GM21576 (cell line): ENCODE results near the gene SLC26A11.
"Not testable (repeated sequence)": the region's sequence is repeated elsewhere in the genome, so short reads cannot be mapped to it uniquely, and the experiment has no call there.

Source experiments
- ATAC-seq: cut with Tn5 transposase; IDR thresholded peaks from one replicate; pipeline ENCODE4 v1.9.1; 2021; ENCODE audit warnings: mild to moderate bottlenecking, moderate library complexity; ENCODE audit not compliant: unreplicated experiment

Gene SLC26A11

GRCh38 chr17:80195671-80196529 is 24.3 kb upstream of the SLC26A11 start:
- no peak for ATAC-seq

- ATAC-seq = no peak
Observed at GRCh38 chr17:80196652-80197051, 23.6 kb upstream of the SLC26A11 start.

GRCh38 chr17:80198144-80198661 is 22.0 kb upstream of the SLC26A11 start:
- ATAC-seq = no peak

- ATAC-seq = not testable (repeated sequence)
Observed at GRCh38 chr17:80199295-80199694, 20.9 kb upstream of the SLC26A11 start.

GRCh38 chr17:80201446-80201845 is 18.8 kb upstream of the SLC26A11 start:
- no peak for ATAC-seq

- ATAC-seq = no peak
Observed at GRCh38 chr17:80202197-80202596, 18.0 kb upstream of the SLC26A11 start.

GRCh38 chr17:80203471-80203963 is 16.7 kb upstream of the SLC26A11 start:
- no peak for ATAC-seq

- ATAC-seq = no peak
Observed at GRCh38 chr17:80204626-80205468, 15.4 kb upstream of the SLC26A11 start.

- no peak for ATAC-seq
Observed at GRCh38 chr17:80205811-80206210, 14.4 kb upstream of the SLC26A11 start.

GRCh38 chr17:80208050-80208449 is 12.2 kb upstream of the SLC26A11 start:
- no peak for ATAC-seq

- no peak for ATAC-seq
Observed at GRCh38 chr17:80209765-80210164, 10.5 kb upstream of the SLC26A11 start.

- ATAC-seq = no peak
Observed at GRCh38 chr17:80210348-80211108, 9.7 kb upstream of the SLC26A11 start.

GRCh38 chr17:80212109-80212508 is 8.1 kb upstream of the SLC26A11 start:
- no peak for ATAC-seq

- no peak for ATAC-seq
Observed at GRCh38 chr17:80212511-80212910, 7.7 kb upstream of the SLC26A11 start.

GRCh38 chr17:80212962-80213642 is 7.1 kb upstream of the SLC26A11 start:
- no peak for ATAC-seq

GRCh38 chr17:80213643-80213975 is 6.6 kb upstream of the SLC26A11 start:
- no peak for ATAC-seq

- no peak for ATAC-seq
Observed at GRCh38 chr17:80214012-80214877, 6.0 kb upstream of the SLC26A11 start.

- ATAC-seq = no peak
Observed at GRCh38 chr17:80214878-80215210, 5.4 kb upstream of the SLC26A11 start.
